GM21529 (cell line): ENCODE results near the gene TFAP2A.
A peak's percentile ranks its signal among the peaks of the same experiment; 100 is the strongest.

Experiments used
- ATAC-seq: cut with Tn5 transposase; IDR thresholded peaks from one replicate; pipeline ENCODE4 v1.9.1; 2021; ENCODE audit not compliant: unreplicated experiment

TFAP2A gene

DNA sequence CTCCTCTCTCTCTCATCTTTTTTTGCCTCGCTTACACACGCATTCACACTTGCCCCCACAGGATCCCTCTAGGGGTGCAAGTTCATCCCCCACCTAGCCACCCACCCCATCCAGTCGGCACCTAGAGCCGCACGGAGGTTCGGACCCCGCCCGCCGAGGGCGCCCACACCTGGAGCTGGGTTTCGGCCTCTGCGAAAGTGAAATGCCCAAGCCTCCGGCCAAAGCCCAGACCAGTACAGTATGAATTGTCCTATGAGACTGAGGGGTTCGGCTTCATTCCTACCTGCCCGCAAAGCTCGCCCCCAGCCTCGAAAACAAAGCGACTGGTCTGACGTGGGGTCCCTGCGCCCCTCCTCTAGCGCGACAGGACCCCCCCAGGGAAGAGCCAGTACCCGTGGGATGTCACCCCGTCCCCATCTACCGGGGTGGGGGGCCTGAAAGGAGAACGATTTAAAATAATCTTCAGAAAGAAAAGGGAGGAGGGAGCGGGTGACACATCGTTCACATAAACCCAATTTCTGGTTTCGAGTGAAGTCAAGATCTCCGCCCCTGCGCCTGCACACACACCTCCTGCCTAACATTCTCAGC lies 1.5 kb downstream of the TFAP2A start:
- ATAC-seq, result no peak

- peak; percentile 34 for ATAC-seq
Measured at GRCh38 chr6:10412461-10413261, 2.2 kb downstream of the TFAP2A start.

DNA sequence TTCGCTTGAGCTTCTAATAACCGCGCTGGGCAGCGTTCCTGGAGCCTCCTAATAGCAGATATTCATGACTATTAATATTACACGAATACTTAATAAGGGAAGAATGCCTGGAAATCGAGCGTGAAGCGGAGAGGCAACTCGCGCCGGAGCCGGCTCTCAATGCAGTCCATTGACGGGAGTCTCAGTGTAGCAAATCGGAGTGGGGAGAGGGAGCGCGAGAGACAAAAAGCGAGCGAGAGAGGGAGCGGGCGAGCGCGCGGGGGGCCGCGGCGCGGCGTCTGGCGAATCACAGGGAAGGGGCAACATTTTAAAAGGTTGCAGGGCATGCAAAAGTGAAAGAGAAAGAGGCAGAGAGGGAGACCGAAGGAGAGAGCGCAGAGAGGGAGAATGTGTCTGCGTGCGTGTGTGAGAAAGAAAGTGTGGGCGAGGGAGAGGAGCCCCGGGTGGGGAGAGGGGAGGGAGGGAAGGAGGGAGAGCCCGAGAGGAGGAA lies 2.9 kb downstream of the TFAP2A start:
- peak; percentile 49 for ATAC-seq

DNA sequence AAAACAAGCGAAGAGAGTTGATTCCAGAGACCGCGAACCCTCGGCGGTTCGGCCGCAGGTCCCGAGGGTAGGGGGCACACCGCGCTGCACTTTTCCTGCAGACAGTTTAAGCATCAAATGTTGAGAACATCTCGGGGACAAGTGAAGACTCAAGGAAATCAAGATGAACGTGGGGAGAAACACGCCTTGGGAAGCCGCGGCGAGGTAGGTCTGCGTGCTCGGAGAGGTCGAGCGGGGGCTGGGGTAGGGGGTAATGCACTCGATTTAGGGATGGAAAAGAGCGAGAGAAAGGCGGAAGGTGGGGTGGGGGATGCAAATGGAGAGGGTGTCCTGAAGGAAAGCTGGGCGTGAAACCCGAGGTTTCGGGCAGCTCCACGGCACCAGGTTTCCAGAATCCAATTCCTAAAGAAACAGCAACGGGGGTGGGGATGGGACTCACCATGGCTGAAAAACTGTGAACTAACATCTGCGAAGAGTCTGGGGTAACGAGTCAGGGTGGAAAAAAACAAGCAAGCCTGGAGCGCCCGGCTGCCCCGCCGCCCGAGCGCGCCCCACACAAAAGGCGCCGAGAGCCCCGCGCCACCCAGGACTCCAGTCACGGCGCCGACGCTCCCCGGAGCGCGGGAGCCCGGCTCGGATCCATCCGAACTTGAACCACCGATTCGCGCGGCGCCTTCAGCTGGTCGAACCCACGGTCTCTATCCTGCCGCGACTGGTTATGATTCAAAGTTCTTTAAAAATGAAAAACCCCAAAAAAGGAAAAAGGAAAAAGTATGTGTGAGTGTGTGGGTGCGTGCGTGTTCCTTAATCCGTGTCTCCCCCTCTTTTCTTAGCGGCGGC lies 3.5 kb downstream of the TFAP2A start:
- no peak for ATAC-seq

DNA sequence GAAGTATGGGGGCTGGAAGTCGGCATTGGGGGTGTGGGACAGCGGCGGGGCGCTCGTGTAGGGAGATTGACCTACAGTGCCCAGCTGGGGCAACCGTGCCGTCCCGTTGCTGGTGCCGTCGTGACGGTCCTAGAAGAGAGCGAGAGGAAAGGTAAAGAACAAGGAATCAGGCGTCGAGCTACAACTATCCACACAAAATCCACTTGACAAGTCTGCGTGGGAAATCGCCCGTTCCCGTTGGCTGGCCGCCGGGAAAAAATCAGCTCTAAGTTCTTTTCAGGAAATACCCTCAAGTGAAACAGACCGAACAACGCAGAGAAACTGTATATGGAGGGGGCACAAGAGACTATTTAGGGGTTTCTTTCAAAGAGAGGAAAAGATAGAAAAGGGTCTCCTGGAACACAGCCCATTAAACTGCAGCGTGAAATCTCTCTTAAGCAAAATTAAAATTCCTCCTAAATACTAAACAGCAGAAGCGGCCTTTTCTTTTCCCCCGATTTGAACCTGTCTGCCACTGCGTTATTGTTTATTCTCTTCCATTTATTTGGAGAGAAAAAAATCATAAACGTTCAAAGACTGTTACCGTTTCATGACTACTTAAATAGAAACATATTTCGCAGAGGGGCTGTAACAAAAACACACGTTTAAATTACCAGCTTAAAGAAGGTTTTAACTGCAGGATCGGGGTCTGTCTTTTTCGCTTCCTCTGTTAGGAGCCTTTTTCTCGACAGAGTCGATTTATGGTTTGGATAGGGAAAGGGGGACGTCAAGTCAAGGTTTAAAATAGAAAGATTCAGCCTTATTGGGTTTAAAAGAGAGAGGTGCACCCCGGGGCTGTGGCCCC lies 4.4 kb downstream of the TFAP2A start:
- no peak for ATAC-seq

DNA sequence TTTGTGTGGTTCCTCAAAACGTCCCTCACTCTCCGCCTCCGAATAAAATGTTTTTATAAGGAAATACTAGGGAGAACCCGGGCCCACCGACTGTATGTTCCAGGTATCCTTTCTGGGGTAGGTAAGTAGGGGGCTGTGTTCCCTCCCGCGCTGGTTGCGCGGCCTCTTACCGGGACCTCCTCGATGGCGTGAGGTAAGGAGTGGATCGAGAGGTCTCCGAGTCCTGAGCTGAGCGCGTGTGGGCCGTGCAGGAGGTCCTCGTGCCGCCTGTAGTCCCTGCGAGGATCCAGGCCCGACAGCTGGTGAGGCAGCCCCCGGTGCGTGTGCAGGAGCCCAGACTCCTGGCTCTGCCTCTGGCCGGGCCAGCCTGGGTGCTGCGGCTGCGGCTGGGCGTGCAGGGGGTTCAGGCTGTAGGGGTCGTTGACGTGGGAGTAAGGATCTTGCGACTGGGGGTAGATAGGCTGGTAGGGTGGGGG lies 5.1 kb downstream of the TFAP2A start:
- no peak for ATAC-seq

DNA sequence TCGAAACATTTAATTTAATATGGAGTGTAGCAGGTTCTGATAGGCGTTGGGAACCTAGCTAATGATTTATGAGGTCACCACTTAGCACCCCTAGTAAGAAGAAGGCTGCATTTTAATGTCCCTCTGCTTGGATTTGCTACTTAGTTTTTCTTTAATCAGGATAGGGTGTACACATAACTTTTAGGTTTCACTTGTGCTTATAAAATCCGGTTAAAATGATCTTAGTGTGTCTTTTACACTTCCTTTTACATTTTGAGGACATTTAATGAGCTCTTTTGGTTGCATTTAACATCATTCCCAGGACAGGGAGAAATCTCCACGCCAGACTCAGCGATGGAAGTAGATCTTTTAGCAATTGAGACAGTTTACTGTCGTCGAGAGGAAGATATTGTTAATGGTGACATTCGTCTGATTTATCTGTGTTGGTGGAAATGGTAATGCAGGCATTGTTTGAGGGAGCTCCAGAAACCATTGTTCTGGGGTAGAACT lies 5.6 kb downstream of the TFAP2A start:
- no peak for ATAC-seq

- no peak for ATAC-seq
Measured at GRCh38 chr6:10408457-10408856, 6.4 kb downstream of the TFAP2A start.

DNA sequence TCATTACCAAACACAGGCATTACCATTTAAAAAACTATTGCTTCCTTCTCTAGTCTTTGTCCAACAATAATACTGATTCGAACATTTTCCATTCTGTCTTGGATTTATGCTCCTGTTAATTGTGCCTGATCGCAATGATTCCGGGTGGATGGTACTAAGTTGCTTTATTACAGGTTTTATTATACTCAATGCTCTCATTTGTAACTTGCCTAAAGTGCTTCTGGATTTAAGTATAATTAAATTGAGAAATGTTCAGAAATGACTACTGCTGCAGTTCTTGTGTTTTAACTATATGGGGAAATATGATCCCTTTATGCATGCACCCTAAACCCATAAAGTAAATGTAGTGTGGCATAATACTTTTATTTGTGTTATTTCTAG lies 7.2 kb downstream of the TFAP2A start:
- no peak for ATAC-seq

GRCh38 chr6:10407018-10407673 lies 7.7 kb downstream of the TFAP2A start:
- no peak for ATAC-seq

DNA sequence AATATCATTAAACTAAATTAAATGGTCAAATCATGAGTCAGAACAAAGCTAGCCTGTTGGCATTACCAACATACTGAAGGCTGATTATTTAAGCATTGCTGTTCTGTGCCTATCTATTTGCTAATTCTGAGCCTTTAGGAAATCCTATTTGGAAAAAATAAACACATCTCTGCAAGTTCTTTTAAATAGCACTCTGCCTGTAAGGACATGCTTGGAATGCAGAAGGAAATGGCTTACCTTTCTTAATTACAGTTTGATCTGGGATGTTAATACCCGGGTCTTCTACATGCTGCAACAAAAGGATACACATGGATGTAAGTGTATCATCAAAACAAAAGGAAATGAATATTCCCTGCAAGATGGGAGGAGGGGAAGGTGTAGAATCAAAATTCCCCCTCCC lies 8.3 kb downstream of the TFAP2A start:
- no peak for ATAC-seq

- no peak for ATAC-seq
Measured at GRCh38 chr6:10405513-10405900, 9.4 kb downstream of the TFAP2A start.

DNA sequence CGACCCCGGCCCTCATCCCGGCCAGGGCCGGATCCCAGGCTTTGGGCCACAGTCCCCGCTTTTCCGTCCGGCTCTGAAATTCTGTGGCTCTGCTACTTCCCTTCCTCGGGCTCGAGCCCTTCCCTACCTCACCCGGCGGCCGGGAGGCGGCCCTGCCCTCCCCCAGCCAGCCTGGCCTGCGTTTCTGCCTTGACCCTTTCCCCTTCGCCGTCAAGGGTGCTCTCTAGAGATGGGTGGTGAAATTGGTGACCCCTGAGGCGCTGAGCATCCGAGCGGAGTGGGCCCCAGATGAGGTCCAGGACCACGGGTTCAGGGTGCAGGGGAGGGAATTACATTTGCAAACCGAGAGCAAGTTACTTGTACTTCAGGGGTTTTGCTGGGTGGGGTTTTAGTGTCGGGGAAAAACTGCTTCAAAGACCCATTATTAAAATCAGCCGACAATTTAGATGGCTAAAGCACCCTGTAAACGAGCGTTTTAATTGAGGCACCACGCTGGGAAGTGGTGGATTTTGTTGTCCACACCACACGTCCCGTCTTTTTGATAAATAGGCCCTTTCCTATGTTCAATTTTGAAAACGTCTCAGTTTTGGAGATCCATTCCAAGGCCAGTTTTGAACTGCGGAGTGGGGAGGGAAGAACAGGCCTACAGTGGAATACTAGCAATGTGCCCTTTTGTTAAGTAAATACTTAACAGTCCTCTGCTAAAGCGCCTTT lies 9.9 kb downstream of the TFAP2A start:
- ATAC-seq, result no peak

- ATAC-seq, result peak; percentile 94
Measured at GRCh38 chr6:10404107-10404798, 10.6 kb downstream of the TFAP2A start.

DNA sequence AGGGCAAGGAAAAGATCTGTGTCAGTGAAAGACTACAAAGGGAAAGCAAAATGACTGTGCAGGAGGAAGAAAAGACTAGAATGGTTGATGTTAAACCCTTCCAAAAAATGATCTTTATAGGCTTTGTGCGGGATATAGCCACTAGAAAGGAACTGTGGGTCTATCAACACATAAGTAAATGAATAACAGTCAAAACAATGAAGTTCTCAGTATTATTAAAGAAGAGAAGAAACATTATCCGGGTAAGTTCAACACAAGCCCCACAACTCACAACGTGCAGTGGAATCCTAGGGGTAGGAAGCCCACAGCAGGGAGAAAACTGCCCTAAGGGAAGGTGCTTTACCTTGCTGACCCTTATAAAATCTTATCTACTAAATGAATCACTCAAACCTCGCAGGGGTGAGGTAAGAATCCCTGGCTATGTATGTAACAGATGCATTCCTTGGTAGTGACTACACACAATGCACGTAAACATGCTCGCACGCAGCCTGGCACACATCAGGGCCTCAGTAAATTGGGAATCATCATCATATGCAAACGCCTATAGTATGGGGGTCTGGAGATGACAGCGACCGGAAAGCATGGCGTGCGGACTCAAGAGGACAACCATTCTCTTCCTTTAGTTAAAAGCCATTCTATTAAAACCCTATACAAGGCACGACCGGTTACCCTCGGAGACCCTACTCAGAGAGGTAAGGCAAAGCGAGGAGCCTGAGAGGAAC lies 11.3 kb downstream of the TFAP2A start:
- ATAC-seq, result peak; percentile 25

GRCh38 chr6:10402648-10403311 lies 12.1 kb downstream of the TFAP2A start:
- ATAC-seq, result no peak

DNA sequence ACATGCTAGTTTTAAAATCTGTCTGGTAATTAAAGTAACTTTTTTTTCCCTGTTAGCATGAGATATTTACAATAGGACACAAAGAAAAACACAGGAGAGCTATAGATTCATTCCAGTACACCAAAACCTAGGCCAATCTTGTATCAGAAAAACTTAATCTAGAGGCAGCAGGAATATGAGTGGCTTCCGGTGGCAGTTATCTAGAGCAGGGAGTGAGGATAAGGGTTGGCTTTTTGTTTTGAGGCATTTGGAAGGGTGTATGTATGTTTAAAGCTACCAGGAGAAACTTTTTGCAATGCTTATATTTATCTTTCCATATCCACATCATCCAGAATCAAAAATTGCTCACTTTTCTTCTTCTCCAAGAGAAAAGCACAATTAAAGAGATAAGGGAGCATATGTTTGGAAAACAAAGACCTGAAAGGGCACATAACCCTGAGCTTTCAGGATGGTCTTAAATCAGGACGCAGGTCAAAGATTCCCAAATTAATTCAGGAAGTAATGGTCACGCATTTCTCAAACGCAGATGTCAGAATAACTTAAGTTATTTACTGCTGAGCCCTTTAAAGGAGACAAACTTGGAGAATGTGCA lies 13.1 kb downstream of the TFAP2A start:
- ATAC-seq, result no peak
